Thyroid gland (tissue), 4 donors: ENCODE measurements around the gene KPTN.

ENCODE experiments used
- CTCF ChIP-seq, 6 experiments: fragments of 200-600 bp in 3 of 6; fragments of 450-650 bp in 3 of 6; sonication (generic) in 3 of 6; IDR thresholded peaks; one replicate each; pipeline ENCODE4 v1.5.1; 2016 to 2019; ENCODE audit warnings: antibody characterized with exemption in 6 of 6, mild to moderate bottlenecking in 2 of 6, inconsistent platforms in 1 of 6, moderate library complexity in 1 of 6
- POLR2A ChIP-seq, 2 donors: fragments of 450-650 bp; IDR thresholded peaks; one replicate each; pipeline ENCODE4 v1.6.1; 2017; ENCODE audit warnings: antibody characterized with exemption in 2 of 2, mild to moderate bottlenecking in 2 of 2, moderate library complexity in 1 of 2

- no peak for TF ChIP-seq CTCF (IDR thresholded peaks at IDR 0.05)
- no peak for TF ChIP-seq POLR2A (IDR thresholded peaks at IDR 0.05)
Measured at GRCh38 chr19:47435196-47435595, 48.8 kb downstream of the KPTN start.
